Upper lobe of right lung (tissue), 1 donor: ENCODE data around the gene C2CD3. TPM values are rescaled to one million over a fixed set of nuclear protein-coding genes. Genes with fewer than 3 reads are reported as not detected.

Source experiments
- ATAC-seq: fragments of 200-7000 bp; cut with Tn5 transposase; one replicate; pipeline ENCODE4 v1.9.1; 2020; ENCODE audit warnings: mild to moderate bottlenecking, moderate library complexity
- DNase-seq: peaks from one replicate; pipeline ENCODE4 v3.0.0-alpha.2; 2020
- H3K27ac ChIP-seq: fragments of 200-600 bp; one replicate; pipeline ENCODE4 v1.8.0; 2022
- H3K27me3 ChIP-seq: fragments of 200-600 bp; one replicate; pipeline ENCODE4 v1.8.0; 2022; ENCODE audit warnings: mild to moderate bottlenecking
- H3K36me3 ChIP-seq: fragments of 200-600 bp; one replicate; pipeline ENCODE4 v1.8.0; 2022
- H3K4me1 ChIP-seq: fragments of 200-600 bp; one replicate; pipeline ENCODE4 v1.8.0; 2022
- H3K4me3 ChIP-seq: fragments of 200-600 bp; one replicate; pipeline ENCODE4 v1.8.0; 2022; ENCODE audit warnings: mild to moderate bottlenecking
- H3K9me3 ChIP-seq: fragments of 200-600 bp; one replicate; pipeline ENCODE4 v1.8.0; 2022
- intact Hi-C: fragments of 100-400 bp; cut with DNase I; formaldehyde crosslinking; loops from one replicate; pipeline ENCODE4 v1.11.0; 2022
- total RNA-seq: library from RNA; stranded (reverse); fragmentation: NEBNext Ultra II Directional; extraction: Animal tissue kit (Norgen Biotek cat#: 25700); gene quantifications from one replicate; pipeline ENCODE4 v1.2.1, GENCODE V29; 2021
- TF ChIP-seq, protein P1 (sequence below): fragments of 200-600 bp; IDR thresholded peaks from one replicate; pipeline ENCODE4 v1.8.0; 2022; ENCODE audit warnings: antibody characterized with exemption
- donor health status: DM: no; HTN: yes; CAD: no; lungs with severe emphysema.

Gene C2CD3
- total RNA-seq, 1 donor from 2014 or later, result 26.8 TPM

DNA sequence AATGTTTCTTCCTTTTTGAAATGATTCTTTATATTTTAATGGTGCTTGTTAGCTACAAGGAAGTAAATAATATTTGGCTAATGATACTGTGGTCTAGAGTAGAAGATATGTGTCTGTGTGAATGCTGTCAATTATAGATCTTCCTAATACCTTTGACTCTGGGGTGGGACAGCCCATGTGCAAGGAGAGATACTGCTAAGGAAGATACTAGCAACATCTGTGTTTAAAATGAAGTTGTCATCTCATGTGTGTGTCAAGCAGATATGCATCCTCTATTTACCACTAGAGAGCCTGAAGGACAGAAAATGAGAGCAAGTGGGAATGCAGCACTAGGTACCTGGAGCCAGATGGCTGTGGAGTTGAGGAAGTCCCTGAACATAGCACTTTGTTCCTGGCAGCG lies 34.4 kb upstream of the C2CD3 start:
- Histone ChIP-seq H3K9me3 (no peaks in the 10 kb centered on the region), H3K4me3 (no peak overlapping the region), H3K36me3 (peaks cover 42% of the 10 kb centered on the region), H3K27me3 (no peaks in the 10 kb centered on the region), H3K4me1 (no peaks in the 10 kb centered on the region), H3K27ac (no peak overlapping the region)
- TF ChIP-seq, protein P1, sequence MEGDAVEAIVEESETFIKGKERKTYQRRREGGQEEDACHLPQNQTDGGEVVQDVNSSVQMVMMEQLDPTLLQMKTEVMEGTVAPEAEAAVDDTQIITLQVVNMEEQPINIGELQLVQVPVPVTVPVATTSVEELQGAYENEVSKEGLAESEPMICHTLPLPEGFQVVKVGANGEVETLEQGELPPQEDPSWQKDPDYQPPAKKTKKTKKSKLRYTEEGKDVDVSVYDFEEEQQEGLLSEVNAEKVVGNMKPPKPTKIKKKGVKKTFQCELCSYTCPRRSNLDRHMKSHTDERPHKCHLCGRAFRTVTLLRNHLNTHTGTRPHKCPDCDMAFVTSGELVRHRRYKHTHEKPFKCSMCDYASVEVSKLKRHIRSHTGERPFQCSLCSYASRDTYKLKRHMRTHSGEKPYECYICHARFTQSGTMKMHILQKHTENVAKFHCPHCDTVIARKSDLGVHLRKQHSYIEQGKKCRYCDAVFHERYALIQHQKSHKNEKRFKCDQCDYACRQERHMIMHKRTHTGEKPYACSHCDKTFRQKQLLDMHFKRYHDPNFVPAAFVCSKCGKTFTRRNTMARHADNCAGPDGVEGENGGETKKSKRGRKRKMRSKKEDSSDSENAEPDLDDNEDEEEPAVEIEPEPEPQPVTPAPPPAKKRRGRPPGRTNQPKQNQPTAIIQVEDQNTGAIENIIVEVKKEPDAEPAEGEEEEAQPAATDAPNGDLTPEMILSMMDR, result no peak
- intact Hi-C loops, result no loop called here
- no peak for DNase-seq
- no peak for ATAC-seq

DNA sequence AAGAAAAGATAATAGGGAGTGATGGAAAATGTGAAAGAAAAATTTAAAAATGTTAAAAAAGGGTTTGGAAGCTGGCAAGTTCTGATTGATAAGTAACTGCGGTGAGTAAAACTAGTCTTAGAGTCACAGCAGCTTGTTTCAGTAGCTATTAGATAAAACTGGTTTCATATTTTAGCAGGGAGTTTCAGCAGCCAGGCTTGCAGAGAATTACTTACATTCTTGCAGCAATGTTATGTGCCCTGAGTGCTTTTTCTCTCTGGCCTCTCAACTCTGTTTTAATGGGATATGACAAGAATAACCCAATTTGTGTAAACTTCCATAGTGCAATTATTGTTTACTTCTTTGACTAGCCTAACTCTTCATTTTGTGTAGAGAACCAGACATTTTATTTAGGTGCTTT lies 33.9 kb upstream of the C2CD3 start:
- no peak for ATAC-seq
- peaks cover 37% of the 10 kb centered on the region for H3K36me3 ChIP-seq
- H3K4me1 ChIP-seq, result no peaks in the 10 kb centered on the region
- H3K4me3 ChIP-seq, result no peak overlapping the region
- no peak overlapping the region for H3K27ac ChIP-seq
- TF ChIP-seq, protein P1, result no peak
- DNase-seq, result no peak
- H3K27me3 ChIP-seq, result no peaks in the 10 kb centered on the region
- intact Hi-C loops, result no loop called here
- H3K9me3 ChIP-seq, result no peaks in the 10 kb centered on the region

DNA sequence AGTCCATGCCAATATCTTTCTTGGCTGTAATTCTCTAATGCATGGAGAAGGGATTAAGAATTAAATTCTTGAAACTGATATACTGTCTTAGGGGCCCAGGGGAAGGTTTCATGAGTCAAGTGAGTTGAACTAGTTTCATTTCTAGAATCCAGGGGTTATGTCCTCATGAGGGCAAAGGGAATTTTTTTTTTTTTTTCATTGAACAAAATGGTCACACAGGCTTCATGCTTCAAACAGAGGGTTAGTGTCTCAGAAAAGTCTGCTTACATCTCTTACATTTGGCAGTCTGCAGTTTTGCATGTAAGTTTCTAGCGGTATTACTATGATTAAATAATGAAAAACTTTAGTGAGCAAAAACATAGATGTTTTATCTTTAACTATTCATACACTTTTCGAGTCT lies 33.2 kb upstream of the C2CD3 start:
- H3K27ac ChIP-seq, result no peak overlapping the region
- intact Hi-C loops, result no loop called here
- no peaks in the 10 kb centered on the region for H3K9me3 ChIP-seq
- peaks cover 32% of the 10 kb centered on the region for H3K36me3 ChIP-seq
- no peaks in the 10 kb centered on the region for H3K4me1 ChIP-seq
- no peak overlapping the region for H3K4me3 ChIP-seq
- TF ChIP-seq, protein P1, result no peak
- DNase-seq (no peak), ATAC-seq (no peak)
- no peaks in the 10 kb centered on the region for H3K27me3 ChIP-seq

DNA sequence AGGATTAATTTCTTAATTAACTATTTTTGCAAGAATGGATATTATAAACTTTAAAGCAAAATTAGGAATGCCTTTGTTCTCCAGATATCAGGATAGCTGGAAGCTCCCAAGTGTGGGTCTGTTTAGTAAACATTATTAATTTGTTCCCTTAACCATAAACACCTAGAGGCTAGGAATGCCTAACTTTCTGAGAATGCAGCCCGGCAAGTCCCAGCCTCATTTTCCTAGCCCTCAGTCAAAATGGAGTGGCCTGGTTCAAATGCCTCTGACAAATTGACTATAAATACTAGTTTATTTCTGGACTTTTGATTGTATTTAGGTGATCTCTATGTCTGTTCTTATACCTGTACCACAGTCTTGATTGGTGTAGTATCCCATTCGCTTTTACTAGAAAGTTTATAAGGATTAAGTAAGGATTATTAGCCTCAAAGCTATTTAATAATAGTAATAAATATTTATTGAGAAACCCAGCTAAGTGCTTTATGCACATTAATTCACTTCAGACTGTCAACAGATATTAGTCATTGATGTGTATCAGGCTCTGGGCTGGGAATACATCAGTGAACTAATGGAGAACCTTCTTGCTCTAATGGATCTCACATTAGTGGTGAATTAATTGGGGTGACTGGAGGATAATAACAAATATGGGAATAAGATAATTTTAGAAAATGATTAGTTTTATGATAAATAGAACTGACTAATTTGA lies 26.1 kb upstream of the C2CD3 start:
- TF ChIP-seq, protein P1, result no peak
- no peak for ATAC-seq
- intact Hi-C loops, result no loop called here
- Histone ChIP-seq H3K27me3 (no peaks in the 10 kb centered on the region), H3K36me3 (no peaks in the 10 kb centered on the region), H3K4me1 (no peaks in the 10 kb centered on the region), H3K9me3 (no peaks in the 10 kb centered on the region), H3K27ac (no peak overlapping the region), H3K4me3 (no peak overlapping the region)
- no peak for DNase-seq

DNA sequence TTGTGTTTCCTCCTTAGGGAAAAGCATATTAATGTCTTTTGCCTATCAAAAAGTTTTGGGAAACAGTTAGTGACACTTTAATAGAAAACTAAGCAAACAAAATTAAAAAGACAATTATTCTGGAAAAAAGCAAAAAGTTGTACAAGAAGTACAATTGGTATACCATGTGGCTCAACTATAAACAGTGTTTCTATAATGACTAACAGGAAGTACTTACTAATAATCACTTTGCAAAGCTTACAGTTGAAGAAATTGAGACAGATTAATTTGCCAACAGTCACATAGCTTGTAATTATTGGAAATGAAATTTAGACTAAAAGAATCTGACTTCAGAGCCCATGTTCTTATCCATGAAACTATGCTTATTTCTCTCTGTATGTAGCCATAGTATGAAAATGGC lies 25.0 kb upstream of the C2CD3 start:
- Histone ChIP-seq H3K36me3 (no peaks in the 10 kb centered on the region), H3K4me3 (no peak overlapping the region), H3K27ac (no peak overlapping the region), H3K9me3 (no peaks in the 10 kb centered on the region), H3K4me1 (no peaks in the 10 kb centered on the region), H3K27me3 (no peaks in the 10 kb centered on the region)
- intact Hi-C loops, result no loop called here
- ATAC-seq (no peak), DNase-seq (no peak)
- TF ChIP-seq, protein P1, result no peak

DNA sequence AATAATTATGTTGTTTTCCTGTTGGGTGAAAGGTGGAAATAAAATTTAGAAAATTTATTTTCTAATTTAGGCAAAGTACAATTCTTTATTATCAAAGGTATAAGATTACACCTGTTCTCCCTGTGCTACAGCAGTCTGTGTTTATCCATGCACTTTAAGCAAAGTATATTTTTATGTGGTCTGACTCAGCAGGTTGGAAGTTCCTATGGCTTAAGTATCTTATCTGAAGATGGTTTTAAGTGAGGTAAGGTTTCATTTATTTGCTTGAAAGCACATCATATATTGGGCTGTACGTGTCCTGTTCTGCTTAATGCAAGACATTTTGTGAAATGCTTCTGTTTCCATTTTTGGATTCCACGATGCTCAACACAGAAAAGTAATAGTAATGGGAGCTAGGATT lies 14.9 kb upstream of the C2CD3 start:
- ATAC-seq (no peak), DNase-seq (no peak)
- Histone ChIP-seq H3K36me3 (no peaks in the 10 kb centered on the region), H3K27ac (no peak overlapping the region), H3K4me3 (no peak overlapping the region), H3K4me1 (no peaks in the 10 kb centered on the region), H3K27me3 (no peaks in the 10 kb centered on the region), H3K9me3 (no peaks in the 10 kb centered on the region)
- intact Hi-C loops, result no loop called here
- TF ChIP-seq, protein P1, result no peak
